DOHH2 (cell line): Measurements from ENCODE around the gene MTMR10.

Experiments used
- H3F3A ChIP-seq: fragments of 200-600 bp; sonication (generic), shearing (Covaris generic); 2 replicates; pipeline ENCODE4 v1.6.0; 2016; ENCODE audit warnings: antibody characterized with exemption, mild to moderate bottlenecking; ENCODE audit not compliant: control insufficient read depth, insufficient read depth
- H3K27ac ChIP-seq: fragments of 200-600 bp; sonication (generic); 2 replicates; pipeline ENCODE4 v1.5.1; 2014; ENCODE audit warnings: low read depth, mild to moderate bottlenecking, low read length, moderate library complexity
- H3K27me3 ChIP-seq: fragments of 200-600 bp; sonication (generic); 2 replicates; pipeline ENCODE4 v1.6.1; 2014; ENCODE audit warnings: mild to moderate bottlenecking, low read length, mixed read lengths; ENCODE audit not compliant: control insufficient read depth
- H3K36me3 ChIP-seq: fragments of 200-600 bp; sonication (generic); 2 replicates; pipeline ENCODE4 v1.6.1; 2014; ENCODE audit warnings: mild to moderate bottlenecking, low read length, moderate library complexity, mixed read lengths; ENCODE audit not compliant: control insufficient read depth
- H3K4me1 ChIP-seq: fragments of 200-600 bp; sonication (generic); 2 replicates; pipeline ENCODE4 v1.6.1; 2014; ENCODE audit warnings: mild to moderate bottlenecking, low read length, mixed read lengths; ENCODE audit not compliant: control insufficient read depth
- H3K4me2 ChIP-seq: fragments of 200-600 bp; sonication (generic); 2 replicates; pipeline ENCODE4 v1.6.0; 2014; ENCODE audit warnings: mild to moderate bottlenecking, low read length, moderate library complexity
- H3K4me3 ChIP-seq: fragments of 200-600 bp; sonication (generic); 2 replicates; pipeline ENCODE4 v1.5.1; 2014; ENCODE audit warnings: mild to moderate bottlenecking, low read length, mixed read lengths
- H3K79me2 ChIP-seq: fragments of 200-600 bp; sonication (generic); 2 replicates; pipeline ENCODE4 v1.6.1; 2014; ENCODE audit warnings: mild to moderate bottlenecking, low read length, mixed read lengths; ENCODE audit not compliant: control insufficient read depth
- H3K9me2 ChIP-seq: fragments of 200-600 bp; sonication (generic); replicated peaks from 2 replicates; pipeline ENCODE4 v1.6.1; 2014; ENCODE audit warnings: mild to moderate bottlenecking, low read length, mixed read lengths; ENCODE audit not compliant: control insufficient read depth
- H3K9me3 ChIP-seq: fragments of 200-600 bp; sonication (generic); 2 replicates; pipeline ENCODE4 v1.6.1; 2014; ENCODE audit warnings: antibody characterized with exemption, low read length, mixed read lengths; ENCODE audit not compliant: control insufficient read depth, insufficient read depth
- H4K20me1 ChIP-seq: fragments of 200-600 bp; sonication (generic); 2 replicates; pipeline ENCODE4 v1.6.0; 2014; ENCODE audit warnings: low read depth, mild to moderate bottlenecking, antibody characterized with exemption, low read length, moderate library complexity; ENCODE audit not compliant: control insufficient read depth, insufficient read depth
- CTCF ChIP-seq: fragments of 200-600 bp; sonication (generic); IDR thresholded peaks from one replicate; pipeline ENCODE4 v1.5.1; 2014; ENCODE audit warnings: antibody characterized with exemption, mild to moderate bottlenecking, low read depth, low read length; ENCODE audit not compliant: poor library complexity, severe bottlenecking
- EZH2phosphoT487 ChIP-seq: fragments of 200-600 bp; sonication (generic); IDR thresholded peaks from 2 replicates; pipeline ENCODE4 v1.6.1; 2017; ENCODE audit warnings: borderline replicate concordance, mild to moderate bottlenecking, antibody characterized with exemption, low read length, moderate library complexity, mixed read lengths

Gene MTMR10

GRCh38 chr15:30969724-30970123 lies 21.7 kb downstream of the MTMR10 start:
- TF ChIP-seq EZH2phosphoT487, result no peak
- TF ChIP-seq CTCF, result no peak
- no peaks in the 10 kb centered on the region for H3K27me3 ChIP-seq
- no peaks in the 10 kb centered on the region for H3F3A ChIP-seq
- H3K79me2 ChIP-seq, result no peaks in the 10 kb centered on the region
- H3K9me2 ChIP-seq, result no peaks in the 10 kb centered on the region
- H4K20me1 ChIP-seq, result no peaks in the 10 kb centered on the region
- H3K36me3 ChIP-seq, result peaks cover 46% of the 10 kb centered on the region
- H3K4me1 ChIP-seq, result peaks cover 6% of the 10 kb centered on the region
- H3K4me2 ChIP-seq, result no peak overlapping the region
- no peak overlapping the region for H3K4me3 ChIP-seq
- H3K9me3 ChIP-seq, result no peaks in the 10 kb centered on the region
- H3K27ac ChIP-seq, result no peak overlapping the region

- H3K9me2 ChIP-seq, result no peaks in the 10 kb centered on the region
- peaks cover 30% of the 10 kb centered on the region for H3K36me3 ChIP-seq
- H4K20me1 ChIP-seq, result no peaks in the 10 kb centered on the region
- H3K4me2 ChIP-seq, result no peak overlapping the region
- TF ChIP-seq EZH2phosphoT487 (no peak), CTCF (no peak)
- H3K79me2 ChIP-seq, result no peaks in the 10 kb centered on the region
- H3K4me1 ChIP-seq, result peaks cover 14% of the 10 kb centered on the region
- no peaks in the 10 kb centered on the region for H3K27me3 ChIP-seq
- no peaks in the 10 kb centered on the region for H3F3A ChIP-seq
- no peak overlapping the region for H3K4me3 ChIP-seq
- H3K27ac ChIP-seq, result no peak overlapping the region
- no peaks in the 10 kb centered on the region for H3K9me3 ChIP-seq
Measured at GRCh38 chr15:30963681-30964080, 27.7 kb downstream of the MTMR10 start.

- Histone ChIP-seq H4K20me1 (no peaks in the 10 kb centered on the region), H3K27me3 (no peaks in the 10 kb centered on the region), H3F3A (no peaks in the 10 kb centered on the region), H3K27ac (no peak overlapping the region), H3K9me3 (no peaks in the 10 kb centered on the region), H3K79me2 (no peaks in the 10 kb centered on the region), H3K9me2 (no peaks in the 10 kb centered on the region), H3K4me3 (no peak overlapping the region), H3K4me2 (no peak overlapping the region), H3K36me3 (peaks cover 40% of the 10 kb centered on the region), H3K4me1 (peaks cover 10% of the 10 kb centered on the region)
- TF ChIP-seq CTCF, result no peak
- no peak for TF ChIP-seq EZH2phosphoT487
Measured at GRCh38 chr15:30962659-30963058, 28.8 kb downstream of the MTMR10 start.

GRCh38 chr15:30962079-30962478 lies 29.3 kb downstream of the MTMR10 start:
- no peaks in the 10 kb centered on the region for H4K20me1 ChIP-seq
- no peaks in the 10 kb centered on the region for H3K79me2 ChIP-seq
- peaks cover 10% of the 10 kb centered on the region for H3K4me1 ChIP-seq
- H3K9me2 ChIP-seq, result no peaks in the 10 kb centered on the region
- no peak overlapping the region for H3K27ac ChIP-seq
- H3K9me3 ChIP-seq, result no peaks in the 10 kb centered on the region
- H3K4me3 ChIP-seq, result no peak overlapping the region
- H3K36me3 ChIP-seq, result peaks cover 43% of the 10 kb centered on the region
- TF ChIP-seq CTCF (no peak), EZH2phosphoT487 (no peak)
- no peak overlapping the region for H3K4me2 ChIP-seq
- H3F3A ChIP-seq, result no peaks in the 10 kb centered on the region
- no peaks in the 10 kb centered on the region for H3K27me3 ChIP-seq
